Endodermal cell (in vitro differentiated cells): ENCODE data around the gene RGL1. TPM values are rescaled to one million over a fixed set of nuclear protein-coding genes. Genes with fewer than 3 reads are reported as not detected.
A peak's percentile ranks its signal among the peaks of the same experiment; 100 is the strongest.

Experiments used
- DNase-seq: peaks from one replicate; pipeline ENCODE4 v3.0.0-alpha.2; 2017
- H3K27ac ChIP-seq: 2 replicates; pipeline ENCODE4 v1.5.1; 2013; ENCODE audit warnings: mild to moderate bottlenecking, low read depth, low read length, moderate library complexity
- H3K27me3 ChIP-seq: 2 replicates; pipeline ENCODE4 v1.6.1; 2013; ENCODE audit warnings: mild to moderate bottlenecking, low read length, moderate library complexity; ENCODE audit not compliant: insufficient read depth, control insufficient read depth, poor library complexity, severe bottlenecking
- H3K36me3 ChIP-seq: 2 replicates; pipeline ENCODE4 v1.7.0; 2013; ENCODE audit warnings: mild to moderate bottlenecking, low read length, moderate library complexity; ENCODE audit not compliant: control insufficient read depth, insufficient read depth
- H3K4me1 ChIP-seq: one replicate; pipeline ENCODE4 v1.7.0; 2013; ENCODE audit warnings: low read length; ENCODE audit not compliant: control insufficient read depth, insufficient read depth
- H3K4me3 ChIP-seq: 2 replicates; pipeline ENCODE4 v1.5.1; 2013; ENCODE audit warnings: mild to moderate bottlenecking, low read length, moderate library complexity
- H3K9ac ChIP-seq: 2 replicates; pipeline ENCODE4 v1.6.1; 2013; ENCODE audit warnings: mild to moderate bottlenecking, low read length, moderate library complexity; ENCODE audit not compliant: poor library complexity, severe bottlenecking; ENCODE audit errors: extremely low read depth
- H3K9me3 ChIP-seq: 2 replicates; pipeline ENCODE4 v1.6.1; 2013; ENCODE audit warnings: mild to moderate bottlenecking, low read length, moderate library complexity; ENCODE audit not compliant: control insufficient read depth
- H3K27ac Mint-ChIP-seq: 2 replicates; pipeline ENCODE4 v1.8.0; 2020; ENCODE audit warnings: mixed read lengths
- H3K27me3 Mint-ChIP-seq: 2 replicates; pipeline ENCODE4 v1.8.0; 2021; ENCODE audit warnings: mild to moderate bottlenecking, mixed read lengths; ENCODE audit not compliant: insufficient read depth
- H3K36me3 Mint-ChIP-seq: 2 replicates; pipeline ENCODE4 v1.8.0; 2020; ENCODE audit warnings: low read depth, mixed read lengths
- H3K4me1 Mint-ChIP-seq: 2 replicates; pipeline ENCODE4 v1.8.0; 2020; ENCODE audit warnings: mixed read lengths
- H3K4me3 Mint-ChIP-seq: 2 replicates; pipeline ENCODE4 v1.8.0; 2020; ENCODE audit warnings: mild to moderate bottlenecking, moderate library complexity, mixed read lengths
- H3K9me3 Mint-ChIP-seq: 2 replicates; pipeline ENCODE4 v1.8.0; 2020; ENCODE audit warnings: mild to moderate bottlenecking, mixed read lengths
- whole genome bisulfite sequencing, 2 experiments: methylation state at CpG; one replicate each; pipeline versions ENCODE4 v1.1.5 to v1.1.7; 2013; ENCODE audit warnings: missing lambda C conversion rate in 2 of 2, mixed read lengths in 1 of 2; ENCODE audit not compliant: insufficient coverage in 1 of 2, insufficient read length in 1 of 2; 5-methylcytosine and 5-hydroxymethylcytosine counted together
- total RNA-seq, 2 donors: library from RNA; stranded (reverse); fragmentation: NEBNext Ultra II Directional in 1 of 2; extraction: Animal tissue kit (Norgen Biotek cat#: 25700) in 1 of 2; gene quantifications; 2 replicates in 1 of 2; 3 replicates in 1 of 2; pipeline ENCODE4 v1.2.1, GENCODE V29; 2021
- TF ChIP-seq, protein P1 (sequence below): fragments of 200-600 bp; sonication (generic); conservative IDR thresholded peaks from 2 replicates; pipeline ENCODE4 v1.5.0; 2021; ENCODE audit warnings: antibody characterized with exemption, mild to moderate bottlenecking

RGL1 gene
- total RNA-seq, 2 donors from 2014 or later: 0.15 to 2.6 TPM

- Histone ChIP-seq H3K27ac (peak overlapping the region; percentile 88), H3K9me3 (no peaks in the 10 kb centered on the region), H3K27me3 (peaks cover 51% of the 10 kb centered on the region), H3K9ac (no peak overlapping the region), H3K4me1 (peaks cover 4% of the 10 kb centered on the region), H3K36me3 (no peaks in the 10 kb centered on the region), H3K4me3 (no peak overlapping the region)
- Mint-ChIP-seq H3K36me3 (no peaks in the 10 kb centered on the region), H3K9me3 (no peaks in the 10 kb centered on the region), H3K4me3 (no peak overlapping the region), H3K27ac (peak overlapping the region; percentile 52), H3K27me3 (peaks cover 17% of the 10 kb centered on the region), H3K4me1 (peaks cover 30% of the 10 kb centered on the region)
- no peak for DNase-seq
- TF ChIP-seq, protein P1, sequence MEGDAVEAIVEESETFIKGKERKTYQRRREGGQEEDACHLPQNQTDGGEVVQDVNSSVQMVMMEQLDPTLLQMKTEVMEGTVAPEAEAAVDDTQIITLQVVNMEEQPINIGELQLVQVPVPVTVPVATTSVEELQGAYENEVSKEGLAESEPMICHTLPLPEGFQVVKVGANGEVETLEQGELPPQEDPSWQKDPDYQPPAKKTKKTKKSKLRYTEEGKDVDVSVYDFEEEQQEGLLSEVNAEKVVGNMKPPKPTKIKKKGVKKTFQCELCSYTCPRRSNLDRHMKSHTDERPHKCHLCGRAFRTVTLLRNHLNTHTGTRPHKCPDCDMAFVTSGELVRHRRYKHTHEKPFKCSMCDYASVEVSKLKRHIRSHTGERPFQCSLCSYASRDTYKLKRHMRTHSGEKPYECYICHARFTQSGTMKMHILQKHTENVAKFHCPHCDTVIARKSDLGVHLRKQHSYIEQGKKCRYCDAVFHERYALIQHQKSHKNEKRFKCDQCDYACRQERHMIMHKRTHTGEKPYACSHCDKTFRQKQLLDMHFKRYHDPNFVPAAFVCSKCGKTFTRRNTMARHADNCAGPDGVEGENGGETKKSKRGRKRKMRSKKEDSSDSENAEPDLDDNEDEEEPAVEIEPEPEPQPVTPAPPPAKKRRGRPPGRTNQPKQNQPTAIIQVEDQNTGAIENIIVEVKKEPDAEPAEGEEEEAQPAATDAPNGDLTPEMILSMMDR: no peak
- WGBS, 2 experiments: 80 to 89% methylated on average over 1 to 2 of the region's 2 CpGs
These were observed 7.2 kb downstream of the RGL1 start for GRCh38 chr1:183812128-183812527.

DNA sequence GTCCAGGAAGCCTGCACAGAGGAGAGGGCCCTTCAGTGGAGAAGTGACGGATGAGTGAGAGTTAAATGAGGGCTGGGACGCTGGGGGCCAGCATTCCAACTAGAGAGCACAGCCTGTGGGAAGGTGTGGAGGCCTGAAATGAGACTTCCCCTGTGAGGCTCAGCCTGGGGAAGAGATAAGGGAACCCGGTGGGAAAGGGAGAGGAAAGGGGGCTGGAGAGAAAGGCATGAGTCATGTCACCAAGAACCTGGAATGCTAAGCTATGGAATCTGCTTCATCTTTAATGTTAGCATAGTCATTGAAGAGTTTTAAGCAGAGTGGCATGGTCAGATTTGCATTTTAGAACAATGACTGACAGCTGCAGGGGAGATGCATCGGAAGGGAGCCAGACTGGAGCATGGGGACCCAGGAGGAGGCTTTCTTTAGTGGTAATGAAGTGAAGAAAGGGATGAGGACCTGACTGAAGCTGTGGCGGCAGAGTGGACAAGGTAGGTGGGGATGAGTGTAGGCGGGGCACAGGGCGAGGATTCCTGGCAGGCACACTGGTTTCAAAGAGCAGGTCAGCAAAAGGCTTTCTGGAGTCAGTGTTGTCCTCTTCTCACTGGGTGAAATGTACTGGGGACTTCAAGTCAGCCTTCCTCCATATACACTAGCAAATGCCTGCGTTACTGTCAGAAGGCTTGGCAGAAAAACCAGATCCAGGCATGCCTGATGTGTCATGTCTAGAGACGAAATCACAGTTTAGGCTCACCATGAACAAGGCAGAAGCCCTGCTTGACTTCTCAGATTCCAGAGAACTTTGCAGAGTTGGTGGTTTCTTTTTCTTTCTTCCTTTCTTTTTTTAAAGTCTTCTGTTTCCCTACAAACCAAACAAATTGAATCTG, 8.0 kb downstream of the RGL1 start:
- peak overlapping the region; percentile 52 for H3K27ac Mint-ChIP-seq
- no peak overlapping the region for H3K4me3 Mint-ChIP-seq
- Histone ChIP-seq H3K9me3 (no peaks in the 10 kb centered on the region), H3K36me3 (no peaks in the 10 kb centered on the region), H3K27me3 (peaks cover 49% of the 10 kb centered on the region), H3K9ac (no peak overlapping the region), H3K27ac (peak overlapping the region; percentile 88), H3K4me3 (no peak overlapping the region), H3K4me1 (peaks cover 4% of the 10 kb centered on the region)
- 39 to 43% methylated on average over 6 to 9 of the region's 9 CpGs for WGBS, 2 experiments
- peak; percentile 89 for DNase-seq
- peaks cover 11% of the 10 kb centered on the region for H3K27me3 Mint-ChIP-seq
- TF ChIP-seq, protein P1: no peak
- peaks cover 38% of the 10 kb centered on the region for H3K4me1 Mint-ChIP-seq
- no peaks in the 10 kb centered on the region for H3K9me3 Mint-ChIP-seq
- H3K36me3 Mint-ChIP-seq: no peaks in the 10 kb centered on the region

- DNase-seq: no peak
- Histone ChIP-seq H3K4me3 (no peak overlapping the region), H3K9ac (no peak overlapping the region), H3K27ac (no peak overlapping the region), H3K36me3 (no peaks in the 10 kb centered on the region), H3K9me3 (no peaks in the 10 kb centered on the region), H3K27me3 (peaks cover 44% of the 10 kb centered on the region), H3K4me1 (peaks cover 4% of the 10 kb centered on the region)
- WGBS, 2 experiments: no CpG with 5 or more reads among the region's 1 CpG
- peaks cover 3% of the 10 kb centered on the region for H3K27me3 Mint-ChIP-seq
- no peaks in the 10 kb centered on the region for H3K9me3 Mint-ChIP-seq
- peaks cover 40% of the 10 kb centered on the region for H3K4me1 Mint-ChIP-seq
- TF ChIP-seq, protein P1: no peak
- H3K4me3 Mint-ChIP-seq: no peak overlapping the region
- no peak overlapping the region for H3K27ac Mint-ChIP-seq
- no peaks in the 10 kb centered on the region for H3K36me3 Mint-ChIP-seq
These were observed 9.3 kb downstream of the RGL1 start for GRCh38 chr1:183814121-183814681.
